Hepatocyte (in vitro differentiated cells): Measurements from ENCODE around the gene ERC2. TPM values are rescaled to one million over a fixed set of nuclear protein-coding genes. Genes with fewer than 3 reads are reported as not detected.

Experiments
- DNase-seq: peaks from one replicate; pipeline ENCODE4 v3.0.0-alpha.2; 2016; ENCODE audit warnings: low spot score
- H2AFZ ChIP-seq: fragments of 200-600 bp; sonication (generic); 2 replicates; pipeline ENCODE4 v1.6.0; 2016; ENCODE audit warnings: antibody characterized with exemption, mild to moderate bottlenecking
- H3K27ac ChIP-seq: fragments of 200-600 bp; sonication (generic); 2 replicates; pipeline ENCODE4 v1.5.1; 2016; ENCODE audit warnings: mild to moderate bottlenecking
- H3K27me3 ChIP-seq: fragments of 200-600 bp; sonication (generic); 2 replicates; pipeline ENCODE4 v1.6.1; 2016
- H3K36me3 ChIP-seq: fragments of 200-600 bp; sonication (generic); replicated peaks from 2 replicates; pipeline ENCODE4 v1.5.1; 2016; ENCODE audit warnings: low read depth; ENCODE audit not compliant: insufficient read depth
- H3K4me1 ChIP-seq: fragments of 200-600 bp; sonication (generic); 2 replicates; pipeline ENCODE4 v1.5.1; 2016; ENCODE audit warnings: mild to moderate bottlenecking, moderate library complexity; ENCODE audit not compliant: insufficient read depth
- H3K4me2 ChIP-seq: fragments of 200-600 bp; sonication (generic); 2 replicates; pipeline ENCODE4 v1.6.0; 2016
- H3K4me3 ChIP-seq: fragments of 200-600 bp; sonication (generic); 2 replicates; pipeline ENCODE4 v1.5.1; 2016; ENCODE audit warnings: mild to moderate bottlenecking
- H3K79me2 ChIP-seq: fragments of 200-600 bp; sonication (generic); 2 replicates; pipeline ENCODE4 v1.6.0; 2017; ENCODE audit warnings: mild to moderate bottlenecking
- H3K9me2 ChIP-seq: fragments of 200-600 bp; sonication (generic); replicated peaks from 2 replicates; pipeline ENCODE4 v1.6.0; 2017; ENCODE audit warnings: mild to moderate bottlenecking; ENCODE audit not compliant: insufficient read depth
- H3K9me3 ChIP-seq: fragments of 200-600 bp; sonication (generic); 2 replicates; pipeline ENCODE4 v1.5.1; 2016; ENCODE audit warnings: low read depth, mild to moderate bottlenecking
- H4K20me1 ChIP-seq: fragments of 200-600 bp; sonication (generic); 2 replicates; pipeline ENCODE4 v1.6.0; 2016; ENCODE audit warnings: mild to moderate bottlenecking; ENCODE audit not compliant: insufficient read depth, poor library complexity, severe bottlenecking
- CTCF ChIP-seq: fragments of 200-600 bp; sonication (generic); IDR thresholded peaks from 2 replicates; pipeline ENCODE4 v1.5.1; 2016; ENCODE audit warnings: antibody characterized with exemption, mild to moderate bottlenecking; ENCODE audit not compliant: poor library complexity
- EZH2 ChIP-seq: fragments of 200-600 bp; sonication (generic); IDR thresholded peaks from 2 replicates; pipeline ENCODE4 v1.6.1; 2016; ENCODE audit warnings: antibody characterized with exemption, mild to moderate bottlenecking, borderline replicate concordance
- EZH2phosphoT487 ChIP-seq: fragments of 200-600 bp; sonication (generic); IDR thresholded peaks from one replicate; pipeline ENCODE4 v1.6.1; 2018; ENCODE audit warnings: antibody characterized with exemption, mild to moderate bottlenecking, low read depth, moderate library complexity; ENCODE audit not compliant: unreplicated experiment, severe bottlenecking
- WGBS: methylation state at CpG from one replicate; pipeline ENCODE4 v1.1.6; 2016; ENCODE audit warnings: low lambda C conversion rate; ENCODE audit errors: missing lambda C conversion rate; 5-methylcytosine and 5-hydroxymethylcytosine counted together
- polyA plus RNA-seq: library from polyadenylated mRNA; unstranded; fragments of >200 nt; fragmentation: Nextera tagmentation; extraction: Ambion mirVana; gene quantifications from 2 replicates; pipeline ENCODE4 v1.2.1, GENCODE V29; 2016
- total RNA-seq: library from RNA; depleted of rRNA; stranded (reverse); fragments of >200 nt; gene quantifications from 2 replicates; pipeline ENCODE4 v1.2.3, GENCODE V29; 2014

The ERC2 gene
- total and polyA plus RNA-seq, 2 experiments from 2014 or later: 1.2 to 5.3 TPM

- no peaks in the 10 kb centered on the region for H3K9me3 ChIP-seq
- no peak overlapping the region for H3K4me3 ChIP-seq
- no peak for TF ChIP-seq CTCF
- TF ChIP-seq EZH2phosphoT487: no peak
- TF ChIP-seq EZH2: no peak
- H3K4me1 ChIP-seq: no peaks in the 10 kb centered on the region
- no peaks in the 10 kb centered on the region for H3K79me2 ChIP-seq
- no peak overlapping the region for H3K4me2 ChIP-seq
- 82% methylated on average over 3 of the region's 3 CpGs for WGBS
- no peaks in the 10 kb centered on the region for H3K27me3 ChIP-seq
- no peak for DNase-seq
- no peaks in the 10 kb centered on the region for H3K36me3 ChIP-seq
- no peaks in the 10 kb centered on the region for H4K20me1 ChIP-seq
- H2AFZ ChIP-seq: no peak overlapping the region
- H3K9me2 ChIP-seq: no peaks in the 10 kb centered on the region
- no peak overlapping the region for H3K27ac ChIP-seq
These were observed 310.4 kb downstream of the ERC2 start for GRCh38 chr3:56157693-56158362.

- no peaks in the 10 kb centered on the region for H3K4me1 ChIP-seq
- no peak overlapping the region for H2AFZ ChIP-seq
- no peaks in the 10 kb centered on the region for H3K9me3 ChIP-seq
- no peak overlapping the region for H3K4me3 ChIP-seq
- no peaks in the 10 kb centered on the region for H3K79me2 ChIP-seq
- DNase-seq: no peak
- WGBS: 93% methylated on average over 1 of the region's 1 CpG
- H3K27ac ChIP-seq: no peak overlapping the region
- H3K27me3 ChIP-seq: no peaks in the 10 kb centered on the region
- no peaks in the 10 kb centered on the region for H3K36me3 ChIP-seq
- no peak overlapping the region for H3K4me2 ChIP-seq
- TF ChIP-seq CTCF: no peak
- TF ChIP-seq EZH2: no peak
- TF ChIP-seq EZH2phosphoT487: no peak
- no peaks in the 10 kb centered on the region for H3K9me2 ChIP-seq
- H4K20me1 ChIP-seq: no peaks in the 10 kb centered on the region
These were observed 314.0 kb downstream of the ERC2 start for GRCh38 chr3:56154297-56154696.

GRCh38 chr3:56147354-56147753, 320.9 kb downstream of the ERC2 start:
- TF ChIP-seq CTCF (no peak), EZH2phosphoT487 (no peak), EZH2 (no peak)
- Histone ChIP-seq H3K27me3 (no peaks in the 10 kb centered on the region), H3K4me3 (no peak overlapping the region), H4K20me1 (no peaks in the 10 kb centered on the region), H3K27ac (no peak overlapping the region), H3K4me1 (no peaks in the 10 kb centered on the region), H3K9me3 (no peaks in the 10 kb centered on the region), H3K4me2 (no peak overlapping the region), H3K36me3 (no peaks in the 10 kb centered on the region), H3K79me2 (no peaks in the 10 kb centered on the region), H2AFZ (no peak overlapping the region), H3K9me2 (no peaks in the 10 kb centered on the region)
- no peak for DNase-seq
- WGBS: 56% methylated on average over 3 of the region's 3 CpGs
